GM12878 (cell line): ENCODE results near the gene EPHB2.

Source experiments
- BMI1 ChIP-seq: fragments of 450-650 bp; IDR thresholded peaks from 2 replicates; pipeline ENCODE4 v1.6.1; 2016; ENCODE audit warnings: mild to moderate bottlenecking, moderate library complexity, borderline replicate concordance
- DPF2 ChIP-seq: fragments of 450-650 bp; IDR thresholded peaks from 2 replicates; pipeline ENCODE4 v1.6.1; 2017; ENCODE audit warnings: mild to moderate bottlenecking
- EP300 ChIP-seq, 2 experiments: fragments of 150-350 bp in 1 of 2; IDR thresholded peaks; 2 replicates each; pipeline ENCODE4 v1.6.1; 2011 to 2012; ENCODE audit warnings: low read depth in 2 of 2, low read length in 2 of 2, borderline replicate concordance in 1 of 2, improper control_type of control experiment in 1 of 2, inconsistent platforms in 1 of 2; ENCODE audit not compliant: control insufficient read depth in 1 of 2
- RFX5 ChIP-seq: IDR thresholded peaks from 2 replicates; pipeline ENCODE4 v1.6.1; 2011; ENCODE audit warnings: low read depth, low read length, improper control_type of control experiment
- TARDBP ChIP-seq: IDR thresholded peaks from 2 replicates; pipeline ENCODE4 v1.6.1; 2016; ENCODE audit warnings: borderline replicate concordance
- TCF7 ChIP-seq: IDR thresholded peaks from 2 replicates; pipeline ENCODE4 v1.6.1; 2014; ENCODE audit warnings: antibody characterized with exemption, borderline replicate concordance
- TF ChIP-seq, protein P1 (sequence below), 3 experiments: IDR thresholded peaks in 2 of 3; conservative IDR thresholded peaks in 1 of 3; 2 replicates each; pipeline ENCODE4 v1.5.1; 2011; ENCODE audit warnings: low read depth in 3 of 3, low read length in 3 of 3, mild to moderate bottlenecking in 3 of 3, control low read depth in 2 of 3, moderate library complexity in 2 of 3, inconsistent platforms in 1 of 3, mixed read lengths in 1 of 3; ENCODE audit not compliant: control insufficient read depth in 2 of 3, insufficient read depth in 1 of 3; ENCODE audit errors: extremely low read depth in 1 of 3
- TF ChIP-seq, protein P2 (sequence below): fragments of 450-650 bp; IDR thresholded peaks from 2 replicates; pipeline ENCODE4 v1.6.1; 2016; ENCODE audit warnings: mild to moderate bottlenecking, moderate library complexity, borderline replicate concordance

DNA sequence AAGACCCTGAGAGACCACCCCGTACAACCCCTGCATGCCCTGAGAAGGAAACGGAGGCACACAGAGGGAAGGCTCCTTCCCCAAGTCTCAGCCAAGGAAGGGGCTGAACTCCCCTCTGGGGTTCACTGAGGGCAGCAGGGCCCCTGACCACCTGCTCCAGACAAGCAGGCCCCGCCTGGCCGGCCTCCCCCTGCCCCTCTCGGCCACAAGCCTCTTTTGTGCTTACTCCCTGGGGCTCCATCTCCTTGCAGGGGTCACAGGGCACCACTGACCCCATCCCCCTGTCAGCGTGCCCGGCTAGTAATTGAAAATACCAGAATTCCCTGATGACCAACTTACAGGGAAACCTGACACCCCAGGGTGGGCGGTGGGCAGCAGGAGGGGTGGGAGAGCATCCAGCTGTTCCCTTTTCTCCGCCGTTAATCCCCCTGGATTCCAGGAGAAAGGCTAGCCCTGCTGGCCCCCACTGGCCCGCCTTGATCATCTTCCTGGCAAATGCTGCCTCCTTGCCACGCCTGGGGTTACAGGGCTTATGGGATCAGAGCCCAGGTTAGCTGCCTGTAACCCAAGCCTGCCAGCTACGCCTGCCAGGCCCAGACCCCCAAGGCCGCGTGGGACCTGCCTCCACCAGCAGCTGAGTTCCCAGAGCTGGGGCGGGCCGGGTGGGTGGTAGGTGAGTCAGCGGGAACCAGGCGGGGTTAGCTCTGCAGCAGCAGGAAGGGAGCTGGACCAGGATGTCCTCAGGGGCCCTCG is 165.9 kb downstream of the EPHB2 start:
- TF ChIP-seq EP300 (IDR thresholded peaks at IDR 0.05; ENCODE audit: borderline replicate concordance in 1 of 2, control insufficient read depth in 1 of 2, low read depth in 2 of 2, low read length in 2 of 2) (no peak), TARDBP (no peak), BMI1 (no peak), RFX5 (no peak), TCF7 (no peak), DPF2 (no peak)
- TF ChIP-seq, protein P1, sequence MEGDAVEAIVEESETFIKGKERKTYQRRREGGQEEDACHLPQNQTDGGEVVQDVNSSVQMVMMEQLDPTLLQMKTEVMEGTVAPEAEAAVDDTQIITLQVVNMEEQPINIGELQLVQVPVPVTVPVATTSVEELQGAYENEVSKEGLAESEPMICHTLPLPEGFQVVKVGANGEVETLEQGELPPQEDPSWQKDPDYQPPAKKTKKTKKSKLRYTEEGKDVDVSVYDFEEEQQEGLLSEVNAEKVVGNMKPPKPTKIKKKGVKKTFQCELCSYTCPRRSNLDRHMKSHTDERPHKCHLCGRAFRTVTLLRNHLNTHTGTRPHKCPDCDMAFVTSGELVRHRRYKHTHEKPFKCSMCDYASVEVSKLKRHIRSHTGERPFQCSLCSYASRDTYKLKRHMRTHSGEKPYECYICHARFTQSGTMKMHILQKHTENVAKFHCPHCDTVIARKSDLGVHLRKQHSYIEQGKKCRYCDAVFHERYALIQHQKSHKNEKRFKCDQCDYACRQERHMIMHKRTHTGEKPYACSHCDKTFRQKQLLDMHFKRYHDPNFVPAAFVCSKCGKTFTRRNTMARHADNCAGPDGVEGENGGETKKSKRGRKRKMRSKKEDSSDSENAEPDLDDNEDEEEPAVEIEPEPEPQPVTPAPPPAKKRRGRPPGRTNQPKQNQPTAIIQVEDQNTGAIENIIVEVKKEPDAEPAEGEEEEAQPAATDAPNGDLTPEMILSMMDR (IDR thresholded peaks at IDR 0.05 in 2 of 3, conservative IDR thresholded peaks at IDR 0.05 in 1 of 3; ENCODE audit: control insufficient read depth in 2 of 3, extremely low read depth in 1 of 3, insufficient read depth in 1 of 3, low read depth in 3 of 3, low read length in 3 of 3) = no peak
- TF ChIP-seq, protein P2, sequence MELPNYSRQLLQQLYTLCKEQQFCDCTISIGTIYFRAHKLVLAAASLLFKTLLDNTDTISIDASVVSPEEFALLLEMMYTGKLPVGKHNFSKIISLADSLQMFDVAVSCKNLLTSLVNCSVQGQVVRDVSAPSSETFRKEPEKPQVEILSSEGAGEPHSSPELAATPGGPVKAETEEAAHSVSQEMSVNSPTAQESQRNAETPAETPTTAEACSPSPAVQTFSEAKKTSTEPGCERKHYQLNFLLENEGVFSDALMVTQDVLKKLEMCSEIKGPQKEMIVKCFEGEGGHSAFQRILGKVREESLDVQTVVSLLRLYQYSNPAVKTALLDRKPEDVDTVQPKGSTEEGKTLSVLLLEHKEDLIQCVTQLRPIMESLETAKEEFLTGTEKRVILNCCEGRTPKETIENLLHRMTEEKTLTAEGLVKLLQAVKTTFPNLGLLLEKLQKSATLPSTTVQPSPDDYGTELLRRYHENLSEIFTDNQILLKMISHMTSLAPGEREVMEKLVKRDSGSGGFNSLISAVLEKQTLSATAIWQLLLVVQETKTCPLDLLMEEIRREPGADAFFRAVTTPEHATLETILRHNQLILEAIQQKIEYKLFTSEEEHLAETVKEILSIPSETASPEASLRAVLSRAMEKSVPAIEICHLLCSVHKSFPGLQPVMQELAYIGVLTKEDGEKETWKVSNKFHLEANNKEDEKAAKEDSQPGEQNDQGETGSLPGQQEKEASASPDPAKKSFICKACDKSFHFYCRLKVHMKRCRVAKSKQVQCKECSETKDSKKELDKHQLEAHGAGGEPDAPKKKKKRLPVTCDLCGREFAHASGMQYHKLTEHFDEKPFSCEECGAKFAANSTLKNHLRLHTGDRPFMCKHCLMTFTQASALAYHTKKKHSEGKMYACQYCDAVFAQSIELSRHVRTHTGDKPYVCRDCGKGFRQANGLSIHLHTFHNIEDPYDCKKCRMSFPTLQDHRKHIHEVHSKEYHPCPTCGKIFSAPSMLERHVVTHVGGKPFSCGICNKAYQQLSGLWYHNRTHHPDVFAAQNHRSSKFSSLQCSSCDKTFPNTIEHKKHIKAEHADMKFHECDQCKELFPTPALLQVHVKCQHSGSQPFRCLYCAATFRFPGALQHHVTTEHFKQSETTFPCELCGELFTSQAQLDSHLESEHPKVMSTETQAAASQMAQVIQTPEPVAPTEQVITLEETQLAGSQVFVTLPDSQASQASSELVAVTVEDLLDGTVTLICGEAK = no peak
